GM12801 (cell line): ENCODE data around the gene SHF.

ENCODE experiments used
- CTCF ChIP-seq: IDR thresholded peaks from one replicate; pipeline ENCODE4 v1.5.1; 2011; ENCODE audit warnings: control low read depth; ENCODE audit not compliant: insufficient read length; ENCODE audit errors: extremely low read depth

SHF gene

DNA sequence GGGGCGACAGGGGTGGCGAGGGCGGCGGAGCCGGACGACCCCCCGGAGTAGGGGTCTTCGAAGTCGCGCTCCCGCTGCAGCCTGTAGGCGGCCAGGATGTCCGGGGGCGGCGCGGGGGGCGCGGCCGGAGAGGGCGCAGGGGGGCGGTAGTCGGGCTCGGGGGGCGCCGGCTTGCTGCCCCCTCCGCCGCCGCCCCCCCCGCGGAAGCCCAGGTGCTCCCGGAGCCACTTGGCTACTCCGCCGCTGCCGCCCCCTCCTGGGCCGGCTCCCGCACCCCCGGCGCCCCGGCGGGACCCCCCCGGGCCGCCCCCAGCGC, 230 bp downstream of the SHF start:
- TF ChIP-seq CTCF = no peak

- no peak for TF ChIP-seq CTCF
These were observed 792 bp downstream of the SHF start for GRCh38 chr15:45186771-45187577.

- no peak for TF ChIP-seq CTCF
These were observed 1.6 kb downstream of the SHF start for GRCh38 chr15:45185903-45186770.

- TF ChIP-seq CTCF = no peak
These were observed 2.5 kb downstream of the SHF start for GRCh38 chr15:45185069-45185779.

DNA sequence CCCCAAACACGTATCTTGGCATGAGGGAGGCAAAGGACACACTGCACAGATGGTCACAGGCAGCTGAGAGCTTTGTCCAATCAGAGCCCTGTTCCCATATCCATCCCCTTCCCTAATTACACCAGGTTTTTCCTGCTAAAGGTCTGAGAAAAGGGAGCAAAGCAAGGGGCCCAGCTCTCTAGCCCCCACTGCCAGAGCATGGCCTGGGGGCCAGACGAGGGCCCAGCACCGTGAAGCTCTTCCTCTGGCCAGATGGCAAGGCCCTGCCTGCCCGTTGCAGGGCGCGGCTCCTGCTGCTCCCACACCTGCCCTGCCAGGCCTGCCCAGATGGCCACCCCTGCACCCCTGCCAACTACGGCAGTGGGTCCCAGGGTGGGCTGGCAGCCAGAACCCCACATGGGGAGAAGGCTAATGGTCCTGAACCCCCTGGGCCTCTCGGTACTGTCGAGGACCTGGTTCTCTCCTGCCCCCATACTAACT, 3.2 kb downstream of the SHF start:
- no peak for TF ChIP-seq CTCF

DNA sequence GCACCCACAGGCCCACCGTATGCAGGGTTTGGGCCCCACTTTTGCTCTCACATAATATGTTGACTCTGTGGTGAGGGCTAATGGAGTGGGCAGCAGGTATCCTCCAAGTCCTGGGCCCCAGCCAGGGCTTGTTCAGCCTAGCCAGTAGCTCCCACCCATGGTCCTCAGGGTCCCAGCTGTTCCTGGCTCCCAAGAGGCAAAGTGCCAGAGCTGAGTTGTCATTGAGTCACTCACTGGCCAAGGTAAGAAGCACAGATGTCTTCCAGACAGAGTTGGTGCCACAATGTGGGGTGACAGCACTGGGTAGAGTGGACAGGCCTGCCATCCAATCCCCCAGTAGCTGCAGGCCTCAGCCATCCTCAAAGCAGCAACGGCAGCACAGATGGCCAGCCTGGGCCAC, 4.3 kb downstream of the SHF start:
- no peak for TF ChIP-seq CTCF

- TF ChIP-seq CTCF = no peak
These were observed 4.8 kb downstream of the SHF start for GRCh38 chr15:45182996-45183395.
